Thyroid gland (tissue), 4 donors: Measurements from ENCODE around the gene OXCT2. TPM values are rescaled to one million over a fixed set of nuclear protein-coding genes. Genes with fewer than 3 reads are reported as not detected.
"Not testable (repeated sequence)": the region's sequence is repeated elsewhere in the genome, so short reads cannot be mapped to it uniquely, and the experiment has no call there.

ENCODE experiments used
- DNase-seq, 2 donors: peaks; one replicate each; pipeline ENCODE4 v3.0.0-alpha.2; 2019
- H3K27ac ChIP-seq, 3 donors: fragments of 200-600 bp; sonication (generic); 1 replicate in 2 of 3; 2 replicates in 1 of 3; pipeline ENCODE4 v1.5.1; 2016 to 2019; ENCODE audit warnings: mild to moderate bottlenecking in 1 of 3, moderate library complexity in 1 of 3
- H3K27me3 ChIP-seq: fragments of 200-600 bp; sonication (generic); one replicate; pipeline ENCODE4 v1.5.1; 2019
- H3K36me3 ChIP-seq, 2 donors: fragments of 200-600 bp; sonication (generic); one replicate each; pipeline ENCODE4 v1.5.1; 2016 to 2019
- H3K4me1 ChIP-seq, 2 donors: fragments of 200-600 bp; sonication (generic); one replicate each; pipeline ENCODE4 v1.5.1; 2017 to 2019
- H3K4me3 ChIP-seq, 3 donors: fragments of 200-600 bp; sonication (generic); replicated peaks in 1 of 3; 1 replicate in 2 of 3; 2 replicates in 1 of 3; pipeline ENCODE4 v1.5.1; 2016; ENCODE audit warnings: mild to moderate bottlenecking in 1 of 3
- H3K9me3 ChIP-seq: fragments of 200-600 bp; sonication (generic); one replicate; pipeline ENCODE4 v1.5.1; 2017
- POLR2A ChIP-seq, 2 donors: fragments of 450-650 bp; IDR thresholded peaks; one replicate each; pipeline ENCODE4 v1.6.1; 2017; ENCODE audit warnings: antibody characterized with exemption in 2 of 2, mild to moderate bottlenecking in 2 of 2, moderate library complexity in 1 of 2
- WGBS, 2 donors: methylation state at CpG; one replicate each; pipeline ENCODE4 v1.1.5; 2017; 5-methylcytosine and 5-hydroxymethylcytosine counted together
- intact Hi-C: fragments of 100-400 bp; cut with DNase I; formaldehyde crosslinking; loops from one replicate; pipeline ENCODE4 v1.15.1; 2023
- total RNA-seq, 4 donors: library from RNA; depleted of rRNA; stranded (reverse); fragments of >200 nt; gene quantifications; one replicate each; pipeline ENCODE4 v1.2.3, GENCODE V29; 2016
- TF ChIP-seq, protein P1 (sequence below), 6 experiments: fragments of 200-600 bp in 3 of 6; fragments of 450-650 bp in 3 of 6; sonication (generic) in 3 of 6; IDR thresholded peaks; one replicate each; pipeline ENCODE4 v1.5.1; 2016 to 2019; ENCODE audit warnings: antibody characterized with exemption in 6 of 6, mild to moderate bottlenecking in 2 of 6, inconsistent platforms in 1 of 6, moderate library complexity in 1 of 6

OXCT2 gene
- total RNA-seq, 4 donors from 2014 or later, result 2.6 to 8.2 (median 3.5) TPM

DNA sequence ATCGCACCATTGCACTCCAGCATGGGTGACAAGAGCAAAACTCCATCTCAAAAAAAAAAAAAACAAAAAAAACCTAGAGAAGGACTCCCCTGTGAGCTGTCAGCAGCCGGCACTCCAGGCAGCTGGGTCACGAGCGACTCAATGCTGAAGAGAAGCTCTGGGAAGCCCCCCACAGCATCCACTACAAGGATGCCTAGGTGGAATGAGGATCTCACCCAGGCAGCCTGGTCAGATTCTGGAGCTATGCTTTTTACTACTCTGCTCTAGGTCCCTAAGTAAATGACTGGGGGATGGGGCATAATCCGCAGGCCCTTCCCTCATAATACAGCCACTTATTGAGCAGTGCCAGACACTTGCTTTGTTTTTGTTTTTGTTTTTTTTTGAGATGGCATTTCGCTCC is 11.0 kb upstream of the OXCT2 start:
- Histone ChIP-seq H3K36me3 (no peaks in the 10 kb centered on the region), H3K9me3 (no peaks in the 10 kb centered on the region), H3K27ac (no peak overlapping the region), H3K27me3 (no peaks in the 10 kb centered on the region), H3K4me3 (no peak overlapping the region), H3K4me1 (no peaks in the 10 kb centered on the region)
- intact Hi-C loops, result no loop called here
- no peak for DNase-seq
- WGBS, 2 donors, result 84 to 89% methylated on average over 6 of the region's 6 CpGs
- TF ChIP-seq, protein P1, sequence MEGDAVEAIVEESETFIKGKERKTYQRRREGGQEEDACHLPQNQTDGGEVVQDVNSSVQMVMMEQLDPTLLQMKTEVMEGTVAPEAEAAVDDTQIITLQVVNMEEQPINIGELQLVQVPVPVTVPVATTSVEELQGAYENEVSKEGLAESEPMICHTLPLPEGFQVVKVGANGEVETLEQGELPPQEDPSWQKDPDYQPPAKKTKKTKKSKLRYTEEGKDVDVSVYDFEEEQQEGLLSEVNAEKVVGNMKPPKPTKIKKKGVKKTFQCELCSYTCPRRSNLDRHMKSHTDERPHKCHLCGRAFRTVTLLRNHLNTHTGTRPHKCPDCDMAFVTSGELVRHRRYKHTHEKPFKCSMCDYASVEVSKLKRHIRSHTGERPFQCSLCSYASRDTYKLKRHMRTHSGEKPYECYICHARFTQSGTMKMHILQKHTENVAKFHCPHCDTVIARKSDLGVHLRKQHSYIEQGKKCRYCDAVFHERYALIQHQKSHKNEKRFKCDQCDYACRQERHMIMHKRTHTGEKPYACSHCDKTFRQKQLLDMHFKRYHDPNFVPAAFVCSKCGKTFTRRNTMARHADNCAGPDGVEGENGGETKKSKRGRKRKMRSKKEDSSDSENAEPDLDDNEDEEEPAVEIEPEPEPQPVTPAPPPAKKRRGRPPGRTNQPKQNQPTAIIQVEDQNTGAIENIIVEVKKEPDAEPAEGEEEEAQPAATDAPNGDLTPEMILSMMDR (IDR thresholded peaks at IDR 0.05), result no peak
- no peak for TF ChIP-seq POLR2A (IDR thresholded peaks at IDR 0.05)

DNA sequence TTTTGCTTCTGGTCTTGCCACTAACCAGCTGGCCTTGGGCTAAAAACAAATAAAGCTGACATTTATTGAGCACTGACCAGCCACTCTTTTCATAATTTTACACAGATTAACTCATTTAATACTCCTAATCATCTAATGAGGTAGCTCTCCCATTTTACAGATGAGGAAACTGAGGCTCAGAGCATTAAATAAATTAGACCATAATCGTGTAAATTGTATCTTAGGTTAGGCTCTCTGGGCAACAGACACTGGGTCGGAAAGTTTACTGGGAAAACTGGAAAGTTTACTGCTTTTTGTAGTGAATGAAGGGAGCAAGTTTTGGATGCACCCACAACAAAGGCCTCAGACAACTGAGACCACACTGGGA is 10.2 kb upstream of the OXCT2 start:
- H3K9me3 ChIP-seq, result no peaks in the 10 kb centered on the region
- H3K4me1 ChIP-seq, result no peaks in the 10 kb centered on the region
- intact Hi-C loops, result no loop called here
- H3K36me3 ChIP-seq, result no peaks in the 10 kb centered on the region
- no peak overlapping the region for H3K27ac ChIP-seq
- WGBS, 2 donors, result 91 to 96% methylated on average over 2 of the region's 2 CpGs
- no peak overlapping the region for H3K4me3 ChIP-seq
- no peak for DNase-seq
- no peaks in the 10 kb centered on the region for H3K27me3 ChIP-seq
- TF ChIP-seq, protein P1 (IDR thresholded peaks at IDR 0.05), result no peak
- TF ChIP-seq POLR2A (IDR thresholded peaks at IDR 0.05), result no peak

DNA sequence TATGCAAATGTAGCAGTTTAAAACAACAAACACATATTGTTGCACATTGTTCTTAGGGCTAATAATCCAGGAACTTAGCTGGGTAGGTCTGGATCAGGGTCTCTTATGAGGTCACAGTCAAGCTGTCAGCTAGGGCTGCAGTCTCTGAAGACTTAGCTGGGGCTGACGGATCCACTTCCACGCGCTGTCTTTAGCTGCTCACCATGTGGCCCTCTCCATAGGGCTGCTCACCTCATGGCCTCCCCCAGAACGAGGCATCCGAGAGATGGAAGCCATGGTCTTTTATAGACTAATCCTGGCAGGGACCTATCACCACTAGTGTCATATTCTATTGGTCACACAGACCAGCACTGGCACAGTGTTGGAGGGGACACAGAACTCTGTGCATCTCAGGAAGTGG is 8.7 kb upstream of the OXCT2 start:
- 85 to 88% methylated on average over 5 of the region's 5 CpGs for WGBS, 2 donors
- no peak for DNase-seq

DNA sequence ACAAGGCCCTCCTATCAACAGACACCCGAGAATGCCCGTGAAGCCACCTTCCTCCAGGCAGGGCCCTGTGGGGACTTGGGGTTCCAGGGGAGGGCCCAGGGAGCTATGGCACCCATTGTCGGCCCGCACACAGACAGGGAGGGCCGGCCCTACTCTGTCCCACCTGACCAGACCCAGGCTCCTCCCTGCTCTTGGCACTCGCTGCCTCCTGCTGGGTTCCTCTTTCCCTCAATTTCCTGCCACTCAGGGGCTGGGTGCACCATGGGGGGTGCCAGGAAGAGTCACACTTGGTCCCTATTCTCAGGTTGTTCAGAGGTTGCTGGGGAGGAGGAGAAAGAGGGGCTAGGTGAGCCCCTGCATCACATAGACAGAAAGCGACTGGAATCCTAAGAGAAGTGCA is 8.0 kb upstream of the OXCT2 start:
- no peak overlapping the region for H3K27ac ChIP-seq
- H3K4me1 ChIP-seq, result no peaks in the 10 kb centered on the region
- no peak for TF ChIP-seq POLR2A (IDR thresholded peaks at IDR 0.05)
- TF ChIP-seq, protein P1 (IDR thresholded peaks at IDR 0.05), result no peak
- H3K36me3 ChIP-seq, result no peaks in the 10 kb centered on the region
- DNase-seq, result no peak
- WGBS, 2 donors, result 93 to 94% methylated on average over 2 to 5 of the region's 7 CpGs
- H3K4me3 ChIP-seq, result no peak overlapping the region
- intact Hi-C loops, result no loop called here
- no peaks in the 10 kb centered on the region for H3K9me3 ChIP-seq
- no peaks in the 10 kb centered on the region for H3K27me3 ChIP-seq

More for the DNA sequence above, 8.7 kb upstream of the OXCT2 start:
- intact Hi-C loops, result no loop called here
- TF ChIP-seq POLR2A (IDR thresholded peaks at IDR 0.05), result no peak
- TF ChIP-seq, protein P1 (IDR thresholded peaks at IDR 0.05), result no peak
- Histone ChIP-seq H3K36me3 (no peaks in the 10 kb centered on the region), H3K27ac (no peak overlapping the region), H3K9me3 (no peaks in the 10 kb centered on the region), H3K27me3 (no peaks in the 10 kb centered on the region), H3K4me1 (no peaks in the 10 kb centered on the region), H3K4me3 (no peak overlapping the region)

DNA sequence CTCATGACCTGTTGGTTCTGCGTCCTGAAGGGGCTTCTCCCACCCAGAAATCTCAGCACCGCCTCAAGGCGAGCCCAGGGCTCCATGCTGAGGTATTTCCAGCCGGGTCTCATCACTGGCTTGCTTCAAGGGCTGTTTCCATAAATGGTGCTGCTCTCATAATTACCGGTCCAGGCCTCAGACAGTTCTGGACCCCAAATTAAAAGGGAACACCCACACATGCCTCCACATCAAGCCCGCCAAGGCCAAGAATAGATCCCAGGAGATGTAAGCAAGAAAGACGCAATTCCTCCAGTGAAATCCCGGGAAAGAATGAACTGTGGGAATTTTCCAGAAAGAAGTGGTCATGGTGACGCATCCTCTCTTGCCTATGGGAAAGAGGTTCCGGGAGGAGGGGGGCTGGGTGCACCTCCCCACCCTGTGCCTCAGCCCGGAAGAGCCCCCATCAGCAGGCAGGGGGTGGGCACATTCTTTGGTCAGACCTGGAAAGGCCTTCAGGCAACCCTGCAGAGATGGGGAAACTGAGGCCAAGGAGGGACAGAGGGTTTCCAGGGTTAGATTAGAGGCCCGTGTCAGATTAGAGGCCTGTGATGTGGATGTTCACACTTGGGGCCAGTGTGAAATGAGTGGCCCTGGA is 7.4 kb upstream of the OXCT2 start:
- H3K36me3 ChIP-seq, H3K27me3 ChIP-seq, H3K4me3 ChIP-seq, H3K4me1 ChIP-seq, intact Hi-C loops, DNase-seq, H3K27ac ChIP-seq, H3K9me3 ChIP-seq: not testable (repeated sequence)
- WGBS, 2 donors, result 71 to 88% methylated on average over 8 to 9 of the region's 12 CpGs

DNA sequence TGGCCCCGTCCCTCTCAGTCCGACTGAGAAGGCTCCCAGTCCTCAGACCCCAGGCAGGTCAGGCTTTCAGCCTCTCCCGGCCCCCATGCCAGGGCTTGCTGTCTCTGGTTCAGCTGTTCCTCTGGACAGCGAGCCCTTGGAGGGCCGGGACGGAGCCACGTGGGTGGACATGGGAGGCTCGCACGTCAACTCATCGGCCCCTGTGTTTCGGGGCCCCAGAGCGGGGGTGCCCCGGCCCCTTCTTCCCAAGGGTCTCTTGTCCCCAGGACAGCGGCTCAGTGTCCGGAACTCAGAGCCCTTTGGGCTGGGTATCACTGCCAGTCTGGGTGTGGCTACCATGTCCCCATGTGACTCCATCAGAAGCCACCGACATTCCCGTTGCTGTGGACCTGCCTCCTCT is 6.7 kb upstream of the OXCT2 start:
- intact Hi-C loops, H3K27me3 ChIP-seq, H3K9me3 ChIP-seq, H3K4me1 ChIP-seq, DNase-seq, H3K27ac ChIP-seq, H3K36me3 ChIP-seq, H3K4me3 ChIP-seq: not testable (repeated sequence)
- 94 to 97% methylated on average over 6 to 12 of the region's 17 CpGs for WGBS, 2 donors
